GM15510 (cell line): Measurements from ENCODE around the gene TRPM3.

Source experiments
- POLR2A ChIP-seq: IDR thresholded peaks from 3 replicates; pipeline ENCODE4 v1.6.1; 2011; ENCODE audit warnings: borderline replicate concordance; ENCODE audit not compliant: insufficient read length; ENCODE audit errors: extremely low read depth

The TRPM3 gene

GRCh38 chr9:70753311-70753710 is 368.1 kb downstream of the TRPM3 start:
- TF ChIP-seq POLR2A, result no peak

GRCh38 chr9:70749066-70749465 is 372.4 kb downstream of the TRPM3 start:
- no peak for TF ChIP-seq POLR2A

- no peak for TF ChIP-seq POLR2A
Observed at GRCh38 chr9:70747261-70747718, 374.1 kb downstream of the TRPM3 start.

GRCh38 chr9:70746760-70747159 is 374.7 kb downstream of the TRPM3 start:
- TF ChIP-seq POLR2A, result no peak

- TF ChIP-seq POLR2A, result no peak
Observed at GRCh38 chr9:70746316-70746715, 375.1 kb downstream of the TRPM3 start.

GRCh38 chr9:70701163-70701562 is 420.3 kb downstream of the TRPM3 start:
- no peak for TF ChIP-seq POLR2A

- TF ChIP-seq POLR2A, result no peak
Observed at GRCh38 chr9:70696694-70697335, 424.6 kb downstream of the TRPM3 start.

GRCh38 chr9:70694758-70695157 is 426.7 kb downstream of the TRPM3 start:
- TF ChIP-seq POLR2A, result no peak

GRCh38 chr9:70693186-70693585 is 428.2 kb downstream of the TRPM3 start:
- no peak for TF ChIP-seq POLR2A

- no peak for TF ChIP-seq POLR2A
Observed at GRCh38 chr9:70692431-70692830, 429.0 kb downstream of the TRPM3 start.

- TF ChIP-seq POLR2A, result no peak
Observed at GRCh38 chr9:70688704-70689103, 432.7 kb downstream of the TRPM3 start.

GRCh38 chr9:70683841-70684240 is 437.6 kb downstream of the TRPM3 start:
- no peak for TF ChIP-seq POLR2A

GRCh38 chr9:70682298-70682697 is 439.1 kb downstream of the TRPM3 start:
- no peak for TF ChIP-seq POLR2A

- no peak for TF ChIP-seq POLR2A
Observed at GRCh38 chr9:70679845-70680244, 441.6 kb downstream of the TRPM3 start.

GRCh38 chr9:70678153-70678552 is 443.3 kb downstream of the TRPM3 start:
- TF ChIP-seq POLR2A, result no peak

- no peak for TF ChIP-seq POLR2A
Observed at GRCh38 chr9:70677055-70677735, 444.2 kb downstream of the TRPM3 start.

- no peak for TF ChIP-seq POLR2A
Observed at GRCh38 chr9:70675868-70676370, 445.5 kb downstream of the TRPM3 start.

- TF ChIP-seq POLR2A, result no peak
Observed at GRCh38 chr9:70673844-70674243, 447.6 kb downstream of the TRPM3 start.
